Measurements from ENCODE around the gene SLC44A2.
"Not testable (repeated sequence)": the region's sequence is repeated elsewhere in the genome, so short reads cannot be mapped to it uniquely, and the experiment has no call there.

The SLC44A2 gene

GRCh38 chr19:10670182-10670581, 44.8 kb downstream of the SLC44A2 start:
- no CpG with 5 or more reads among the region's 1 CpG for WGBS, 2 donors (ENCODE audit: extremely low coverage in 2 of 2, insufficient read length in 2 of 2, insufficient replicate concordance in 1 of 2)
- Histone ChIP-seq H2BK5ac (ENCODE audit: low read length) (no peak overlapping the region), H2AK5ac (ENCODE audit: low read depth, low read length) (no peak overlapping the region), H4K91ac (ENCODE audit: low read depth, low read length, poor library complexity) (no peak overlapping the region), H3K18ac (ENCODE audit: low read length) (no peak overlapping the region), H2BK15ac (ENCODE audit: low read length) (no peak overlapping the region), H3K9ac (ENCODE audit: low read depth, low read length, poor library complexity) (no peak overlapping the region), H2BK120ac (ENCODE audit: low read depth, low read length) (no peak overlapping the region), H4K8ac (ENCODE audit: low read depth, low read length) (no peak overlapping the region), H3K9me3 (replicated peaks in 1 of 2; ENCODE audit: control insufficient read depth in 2 of 2, insufficient read depth in 1 of 2, low read depth in 1 of 2, low read length in 2 of 2) (no peaks in the 10 kb centered on the region), H3K36me3 (replicated peaks in 1 of 2; ENCODE audit: control insufficient read depth in 2 of 2, insufficient read depth in 2 of 2, low read length in 2 of 2) (peaks cover 45 to 93% of the 10 kb centered on the region in 2 donors), H3K27ac (replicated peaks; ENCODE audit: low read length) (no peak overlapping the region), H2AFZ (ENCODE audit: low read length) (no peak overlapping the region), H3K79me1 (ENCODE audit: low read depth, low read length) (peaks cover 7% of the 10 kb centered on the region), H3K4ac (ENCODE audit: low read length) (no peak overlapping the region), H3K4me2 (ENCODE audit: insufficient read depth, low read length, poor library complexity, severe bottlenecking) (no peak overlapping the region), H3K4me1 (ENCODE audit: control insufficient read depth in 2 of 2, insufficient read depth in 1 of 2, low read depth in 1 of 2, low read length in 2 of 2) (peaks cover 0 to 1% of the 10 kb centered on the region in 2 donors), H3K27me3 (ENCODE audit: control insufficient read depth in 3 of 3, insufficient read depth in 3 of 3, low read depth in 1 of 3, low read length in 3 of 3) (no peaks in the 10 kb centered on the region), H3K4me3 (ENCODE audit: low read length in 2 of 2) (no peak overlapping the region), H2BK12ac (ENCODE audit: low read length) (no peak overlapping the region), H3K14ac (ENCODE audit: low read length) (no peak overlapping the region), H3K23ac (ENCODE audit: low read depth, low read length, poor library complexity) (no peak overlapping the region)
- DNase-seq (ENCODE audit: low spot score): no peak

GRCh38 chr19:10670876-10671804, 45.8 kb downstream of the SLC44A2 start:
- peaks cover 7% of the 10 kb centered on the region for H3K79me1 ChIP-seq (ENCODE audit: low read depth, low read length)
- no peak overlapping the region for H3K4me3 ChIP-seq (ENCODE audit: low read length in 2 of 2)
- H2BK12ac ChIP-seq (ENCODE audit: low read length): no peak overlapping the region
- no peak for DNase-seq (ENCODE audit: low spot score)
- H3K36me3 ChIP-seq (replicated peaks in 1 of 2; ENCODE audit: control insufficient read depth in 2 of 2, insufficient read depth in 2 of 2, low read length in 2 of 2): peaks cover 49 to 96% of the 10 kb centered on the region in 2 donors
- no peak overlapping the region for H2AFZ ChIP-seq (ENCODE audit: low read length)
- H3K4me2 ChIP-seq (ENCODE audit: insufficient read depth, low read length, poor library complexity, severe bottlenecking): no peak overlapping the region
- H3K9me3 ChIP-seq (replicated peaks in 1 of 2; ENCODE audit: control insufficient read depth in 2 of 2, insufficient read depth in 1 of 2, low read depth in 1 of 2, low read length in 2 of 2): no peaks in the 10 kb centered on the region
- H2AK5ac ChIP-seq (ENCODE audit: low read depth, low read length): no peak overlapping the region
- no peak overlapping the region for H2BK5ac ChIP-seq (ENCODE audit: low read length)
- no peak overlapping the region for H3K9ac ChIP-seq (ENCODE audit: low read depth, low read length, poor library complexity)
- no peak overlapping the region for H2BK15ac ChIP-seq (ENCODE audit: low read length)
- no peaks in the 10 kb centered on the region for H3K27me3 ChIP-seq (ENCODE audit: control insufficient read depth in 3 of 3, insufficient read depth in 3 of 3, low read depth in 1 of 3, low read length in 3 of 3)
- no peak overlapping the region for H3K18ac ChIP-seq (ENCODE audit: low read length)
- H3K4ac ChIP-seq (ENCODE audit: low read length): no peak overlapping the region
- WGBS, 2 donors (ENCODE audit: extremely low coverage in 2 of 2, insufficient read length in 2 of 2, insufficient replicate concordance in 1 of 2): no CpG with 5 or more reads among the region's 24 CpGs
- H4K8ac ChIP-seq (ENCODE audit: low read depth, low read length): no peak overlapping the region
- H3K27ac ChIP-seq (replicated peaks; ENCODE audit: low read length): no peak overlapping the region
- H3K14ac ChIP-seq (ENCODE audit: low read length): no peak overlapping the region
- no peak overlapping the region for H2BK120ac ChIP-seq (ENCODE audit: low read depth, low read length)
- peaks cover 0 to 1% of the 10 kb centered on the region in 2 donors for H3K4me1 ChIP-seq (ENCODE audit: control insufficient read depth in 2 of 2, insufficient read depth in 1 of 2, low read depth in 1 of 2, low read length in 2 of 2)
- H3K23ac ChIP-seq (ENCODE audit: low read depth, low read length, poor library complexity): no peak overlapping the region
- H4K91ac ChIP-seq (ENCODE audit: low read depth, low read length, poor library complexity): no peak overlapping the region

GRCh38 chr19:10671922-10672321, 46.6 kb downstream of the SLC44A2 start:
- H3K23ac ChIP-seq (ENCODE audit: low read depth, low read length, poor library complexity); H3K4me1 ChIP-seq (ENCODE audit: control insufficient read depth in 2 of 2, insufficient read depth in 1 of 2, low read depth in 1 of 2, low read length in 2 of 2); H2BK5ac ChIP-seq (ENCODE audit: low read length); H3K27ac ChIP-seq (replicated peaks; ENCODE audit: low read length); H3K79me1 ChIP-seq (ENCODE audit: low read depth, low read length); H3K9ac ChIP-seq (ENCODE audit: low read depth, low read length, poor library complexity); H2AFZ ChIP-seq (ENCODE audit: low read length); H2BK12ac ChIP-seq (ENCODE audit: low read length); H4K8ac ChIP-seq (ENCODE audit: low read depth, low read length); H2BK120ac ChIP-seq (ENCODE audit: low read depth, low read length); H3K18ac ChIP-seq (ENCODE audit: low read length); H3K4me3 ChIP-seq (ENCODE audit: low read length in 2 of 2); DNase-seq (ENCODE audit: low spot score); H4K91ac ChIP-seq (ENCODE audit: low read depth, low read length, poor library complexity); H2AK5ac ChIP-seq (ENCODE audit: low read depth, low read length); H3K9me3 ChIP-seq (replicated peaks in 1 of 2; ENCODE audit: control insufficient read depth in 2 of 2, insufficient read depth in 1 of 2, low read depth in 1 of 2, low read length in 2 of 2); H3K14ac ChIP-seq (ENCODE audit: low read length); H3K4ac ChIP-seq (ENCODE audit: low read length); H2BK15ac ChIP-seq (ENCODE audit: low read length); H3K4me2 ChIP-seq (ENCODE audit: insufficient read depth, low read length, poor library complexity, severe bottlenecking); H3K27me3 ChIP-seq (ENCODE audit: control insufficient read depth in 3 of 3, insufficient read depth in 3 of 3, low read depth in 1 of 3, low read length in 3 of 3): not testable (repeated sequence)
- peaks cover 47 to 92% of the 10 kb centered on the region in 2 donors for H3K36me3 ChIP-seq (replicated peaks in 1 of 2; ENCODE audit: control insufficient read depth in 2 of 2, insufficient read depth in 2 of 2, low read length in 2 of 2)
- WGBS, 2 donors (ENCODE audit: extremely low coverage in 2 of 2, insufficient read length in 2 of 2, insufficient replicate concordance in 1 of 2): no CpG with 5 or more reads among the region's 3 CpGs

- DNase-seq (ENCODE audit: low spot score); H3K18ac ChIP-seq (ENCODE audit: low read length); H4K8ac ChIP-seq (ENCODE audit: low read depth, low read length); H2BK12ac ChIP-seq (ENCODE audit: low read length); H3K14ac ChIP-seq (ENCODE audit: low read length); H4K91ac ChIP-seq (ENCODE audit: low read depth, low read length, poor library complexity); H3K4ac ChIP-seq (ENCODE audit: low read length); H3K27ac ChIP-seq (replicated peaks; ENCODE audit: low read length); H3K9ac ChIP-seq (ENCODE audit: low read depth, low read length, poor library complexity); H2BK5ac ChIP-seq (ENCODE audit: low read length); H3K23ac ChIP-seq (ENCODE audit: low read depth, low read length, poor library complexity); H3K4me1 ChIP-seq (ENCODE audit: control insufficient read depth in 2 of 2, insufficient read depth in 1 of 2, low read depth in 1 of 2, low read length in 2 of 2); H2BK15ac ChIP-seq (ENCODE audit: low read length); H3K27me3 ChIP-seq (ENCODE audit: control insufficient read depth in 3 of 3, insufficient read depth in 3 of 3, low read depth in 1 of 3, low read length in 3 of 3); H2AK5ac ChIP-seq (ENCODE audit: low read depth, low read length); H2AFZ ChIP-seq (ENCODE audit: low read length); H3K4me3 ChIP-seq (ENCODE audit: low read length in 2 of 2); H3K4me2 ChIP-seq (ENCODE audit: insufficient read depth, low read length, poor library complexity, severe bottlenecking); H3K9me3 ChIP-seq (replicated peaks in 1 of 2; ENCODE audit: control insufficient read depth in 2 of 2, insufficient read depth in 1 of 2, low read depth in 1 of 2, low read length in 2 of 2); H2BK120ac ChIP-seq (ENCODE audit: low read depth, low read length): not testable (repeated sequence)
- WGBS, 2 donors (ENCODE audit: extremely low coverage in 2 of 2, insufficient read length in 2 of 2, insufficient replicate concordance in 1 of 2): no CpG with 5 or more reads among the region's 8 CpGs
- Histone ChIP-seq H3K36me3 (replicated peaks in 1 of 2; ENCODE audit: control insufficient read depth in 2 of 2, insufficient read depth in 2 of 2, low read length in 2 of 2) (peaks cover 73 to 96% of the 10 kb centered on the region in 2 donors), H3K79me1 (ENCODE audit: low read depth, low read length) (peaks cover 17% of the 10 kb centered on the region)
These were observed 49.9 kb downstream of the SLC44A2 start for GRCh38 chr19:10675214-10675613.

All from neuronal stem cell (in vitro differentiated cells).